SK-N-MC (cell line): ENCODE measurements around the gene DONSON.

Experiments
- EZH2 ChIP-seq: fragments of 200-600 bp; sonication (generic); IDR thresholded peaks from one replicate; pipeline ENCODE4 v1.6.1; 2017; ENCODE audit warnings: antibody characterized with exemption
- POLR2AphosphoS5 ChIP-seq: IDR thresholded peaks from 2 replicates; pipeline ENCODE4 v1.6.1; 2012; ENCODE audit warnings: mild to moderate bottlenecking, low read depth, low read length, borderline replicate concordance

DNA sequence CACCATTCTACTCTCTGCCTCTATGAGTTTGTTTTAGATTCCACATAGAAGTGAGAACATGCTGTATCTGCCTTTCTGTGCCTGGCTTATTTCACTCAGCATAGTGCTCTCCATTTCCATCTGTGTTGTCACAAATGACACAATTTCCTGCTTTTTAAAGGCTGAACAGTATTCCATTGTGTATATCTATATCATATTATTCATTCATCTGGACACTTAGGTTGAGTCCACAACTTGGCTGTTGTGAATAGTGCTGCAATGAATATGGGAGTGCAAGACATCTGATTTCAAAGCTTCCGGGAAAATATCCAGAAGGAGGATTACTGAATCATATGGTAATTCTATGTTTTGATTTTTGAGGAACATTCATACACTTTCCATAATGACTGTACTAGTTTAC lies 20.1 kb upstream of the DONSON start:
- TF ChIP-seq POLR2AphosphoS5: no peak
- no peak for TF ChIP-seq EZH2
